Fibroblast of skin of back (primary cell): Measurements from ENCODE around the gene COL4A1.

Experiments used
- DNase-seq: peaks from one replicate; pipeline ENCODE4 v3.0.0-alpha.2; 2013

Gene COL4A1

DNA sequence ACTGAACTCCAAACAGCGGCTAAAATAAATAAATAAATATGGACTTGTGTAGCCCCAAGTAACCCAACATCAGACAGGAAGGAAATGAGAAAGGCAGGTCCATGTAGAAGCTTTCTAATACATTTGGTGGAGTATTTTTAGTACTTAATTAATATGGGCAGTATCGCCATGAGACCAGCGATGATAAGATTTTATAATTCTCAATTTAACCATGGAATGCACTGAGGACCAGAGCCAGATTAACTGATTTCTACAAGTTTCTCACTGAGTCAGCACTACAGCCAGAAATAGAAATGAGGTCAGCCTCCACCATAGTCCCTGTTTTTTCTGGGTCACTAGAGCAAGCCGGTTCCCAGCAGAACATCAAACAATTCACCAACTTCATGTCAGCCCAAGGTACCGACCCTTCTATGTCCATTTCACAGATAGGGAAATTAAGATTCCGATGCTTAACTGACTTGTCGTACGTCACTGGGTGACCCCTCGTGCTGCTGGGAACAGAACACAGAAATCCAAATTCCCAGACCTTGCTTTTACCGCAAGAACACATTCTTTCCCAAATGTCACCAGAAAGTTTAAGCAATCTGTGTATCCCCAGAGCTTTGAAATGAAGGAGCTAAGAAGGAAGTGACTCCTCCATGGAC is 90.4 kb downstream of the COL4A1 start:
- peak; percentile 75 for DNase-seq

DNA sequence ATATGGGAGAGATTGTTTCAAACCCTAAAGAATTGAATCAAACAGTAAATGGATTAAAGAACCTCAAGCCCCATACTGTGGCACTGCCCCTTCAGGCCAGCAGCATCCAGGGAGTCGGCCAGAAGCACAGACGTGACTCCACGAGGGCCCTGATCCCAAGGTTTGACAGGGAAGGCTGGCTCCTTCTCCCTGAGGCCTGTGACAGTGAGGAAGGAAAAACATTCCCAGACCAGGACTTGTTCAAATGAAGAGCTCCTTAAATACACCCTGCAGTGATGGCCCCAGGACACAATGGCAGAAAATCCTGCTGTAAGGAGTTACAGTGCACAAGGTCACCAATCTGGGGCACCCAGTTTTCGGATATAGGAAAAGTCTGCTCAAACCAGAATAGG is 91.0 kb downstream of the COL4A1 start:
- no peak for DNase-seq

DNA sequence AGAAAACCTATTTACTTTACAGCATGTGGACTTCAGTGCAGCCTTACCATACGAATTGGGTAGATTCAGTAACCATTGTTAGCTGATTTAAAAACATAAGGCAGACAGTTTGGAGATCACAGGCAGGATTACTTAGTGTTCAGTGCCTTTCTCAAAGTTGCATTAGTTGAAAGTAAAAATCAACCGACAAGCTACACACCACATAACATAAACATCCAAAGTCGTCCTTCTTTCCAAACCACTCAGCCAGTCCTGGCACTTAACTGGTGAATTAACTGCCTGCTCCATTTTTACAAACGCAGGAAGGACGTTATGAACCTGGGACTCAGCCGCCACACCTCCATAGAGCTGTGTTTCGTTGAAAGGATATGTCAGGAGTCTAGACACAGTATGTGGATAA is 91.4 kb downstream of the COL4A1 start:
- DNase-seq = no peak

DNA sequence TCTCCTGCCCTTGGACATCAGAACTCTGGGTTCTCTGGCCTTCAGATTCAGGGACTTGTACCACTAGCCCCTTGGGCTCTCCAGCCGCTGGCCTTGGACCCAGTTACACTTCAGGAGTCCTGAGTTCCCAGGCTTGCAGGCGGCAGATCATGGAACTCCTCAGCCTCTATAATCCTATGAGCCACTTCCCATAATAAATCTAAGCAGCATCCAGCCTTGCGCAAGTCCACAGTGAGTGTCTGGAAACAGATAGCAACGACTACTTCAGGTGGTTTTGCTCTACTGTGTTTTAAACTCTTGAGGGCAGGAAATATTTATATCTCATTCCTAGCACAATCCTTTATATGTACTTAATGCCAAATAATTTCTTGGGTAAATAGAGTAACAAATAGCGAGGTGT is 92.3 kb downstream of the COL4A1 start:
- DNase-seq = no peak

DNA sequence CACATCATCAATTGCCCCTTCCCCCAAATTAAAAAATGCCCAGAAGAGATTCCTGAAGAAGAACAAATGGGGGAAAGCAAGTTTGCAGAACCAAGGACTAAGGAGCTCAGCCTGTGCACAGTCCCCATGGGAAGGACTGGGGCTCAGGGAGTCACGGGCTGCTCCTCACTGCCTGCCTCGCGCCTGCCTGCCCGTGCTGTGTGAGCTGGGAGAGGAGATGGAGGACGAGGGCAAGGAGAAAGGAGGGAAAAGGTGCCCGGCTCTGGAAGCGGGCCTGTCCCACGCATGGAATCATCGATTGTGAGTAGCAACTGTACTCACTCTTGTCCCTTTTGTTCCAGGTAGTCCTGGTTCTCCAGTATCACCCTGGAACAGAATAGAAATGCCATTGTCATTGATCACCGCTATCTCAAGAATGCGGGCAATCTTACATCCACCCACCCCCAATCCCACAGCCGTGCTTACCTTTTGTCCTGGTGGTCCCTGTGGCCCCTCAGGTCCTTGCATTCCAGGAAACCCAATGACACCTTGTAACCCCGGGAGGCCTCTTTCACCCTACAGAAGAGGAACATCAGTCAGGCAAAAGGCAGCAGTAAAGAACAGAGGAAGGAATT is 93.4 kb downstream of the COL4A1 start:
- DNase-seq = no peak

DNA sequence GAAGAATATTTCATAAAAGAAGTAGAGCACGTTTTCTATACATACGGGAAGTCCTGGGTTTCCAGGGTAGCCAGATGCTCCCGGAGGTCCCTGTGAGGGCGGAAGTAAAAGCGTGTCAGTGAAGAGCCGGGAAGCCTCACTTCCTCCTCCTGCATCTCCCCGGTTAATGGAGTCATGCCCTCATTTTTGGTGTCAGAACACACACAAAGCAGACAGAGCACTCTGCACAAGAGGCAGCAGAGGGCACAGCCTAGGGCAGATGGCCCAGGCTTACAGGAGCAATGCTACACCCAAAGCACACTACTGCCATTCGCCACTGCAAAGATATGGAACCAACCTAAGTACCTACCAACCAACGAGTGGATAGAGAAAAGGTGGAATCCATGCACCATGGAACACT is 94.4 kb downstream of the COL4A1 start:
- no peak for DNase-seq

DNA sequence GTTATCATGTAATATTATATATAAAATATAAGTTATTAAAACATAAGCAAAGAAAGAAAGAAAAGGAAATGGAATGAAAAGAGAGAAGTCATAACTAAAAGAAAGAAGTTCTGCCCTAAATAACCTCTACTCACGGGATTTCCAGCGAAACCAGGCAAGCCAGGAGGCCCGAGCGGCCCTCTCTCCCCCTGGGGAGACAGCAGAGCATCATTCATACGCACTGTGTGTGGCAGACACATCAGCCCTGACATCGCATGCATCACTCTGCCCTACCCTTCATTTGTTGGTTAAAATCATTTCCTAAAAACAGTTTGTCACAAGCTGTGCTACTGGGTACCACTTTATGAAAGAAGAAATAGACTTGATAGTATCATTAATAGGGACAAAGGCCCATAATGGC is 95.2 kb downstream of the COL4A1 start:
- DNase-seq = no peak

DNA sequence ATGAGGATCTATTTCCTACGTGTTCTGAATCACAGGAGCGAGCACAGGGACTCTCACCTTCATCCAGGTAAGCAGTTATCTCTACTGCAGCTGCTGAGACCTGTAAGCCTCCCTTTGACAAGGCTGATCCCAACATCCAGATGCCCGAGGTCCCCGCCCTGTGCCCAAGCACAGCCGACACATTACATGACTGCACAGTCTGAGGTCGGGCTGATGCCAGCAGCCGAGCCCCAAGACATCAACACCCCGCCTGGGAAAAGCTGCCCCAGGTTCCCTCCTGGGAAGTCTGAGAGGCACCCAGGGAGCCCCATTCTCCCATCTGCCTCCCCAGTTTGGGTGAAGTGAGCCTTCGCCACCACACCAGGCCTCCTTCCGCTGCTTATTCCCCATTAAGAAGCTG is 95.9 kb downstream of the COL4A1 start:
- DNase-seq = no peak

DNA sequence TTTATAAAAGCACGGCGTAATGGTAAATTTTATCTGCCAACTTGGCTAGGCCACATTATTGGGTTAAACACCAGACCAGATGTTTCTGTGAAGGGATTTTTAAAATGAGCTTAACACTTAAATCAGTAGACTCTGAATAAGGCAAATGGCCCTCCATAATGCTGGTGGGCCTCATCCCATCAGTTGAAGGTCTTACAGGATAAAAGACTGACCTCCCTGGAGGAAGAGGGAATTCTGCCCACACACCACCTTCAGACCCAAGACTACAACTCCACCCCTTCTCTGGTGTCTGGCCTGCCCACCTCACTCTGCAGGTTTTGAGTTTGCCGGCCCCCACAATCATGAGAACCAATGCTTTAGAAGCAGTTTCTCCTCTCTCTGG is 96.4 kb downstream of the COL4A1 start:
- no peak for DNase-seq

DNA sequence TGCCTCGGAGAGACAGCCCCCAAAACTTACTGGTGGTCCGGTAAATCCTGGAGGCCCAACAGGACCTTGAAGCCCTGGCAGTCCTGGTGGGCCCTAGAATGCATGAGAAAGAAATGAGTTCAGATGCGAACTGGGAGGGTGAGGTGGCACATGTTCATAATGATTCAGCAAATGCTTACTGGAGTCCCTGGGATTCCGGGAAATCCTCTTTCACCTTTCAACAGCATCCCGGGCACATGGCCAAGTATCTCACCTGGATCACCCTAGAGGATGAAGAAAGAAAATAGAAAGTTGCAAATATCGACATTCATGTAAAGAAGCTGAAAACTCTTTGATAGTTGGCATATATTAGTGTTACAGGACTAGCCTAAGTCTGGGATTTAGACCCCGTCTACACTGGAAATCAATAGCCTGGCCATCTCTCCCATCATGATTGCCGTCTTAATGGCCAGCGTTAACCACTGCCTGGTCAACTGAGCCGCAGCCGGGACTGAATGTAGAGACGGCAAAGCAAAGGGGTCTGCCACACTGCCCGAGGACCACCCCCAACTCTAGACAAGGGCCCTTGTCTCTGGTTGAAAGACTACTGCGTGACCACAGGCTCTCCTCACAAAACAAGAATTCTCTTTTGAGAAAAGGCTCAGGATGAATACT is 96.9 kb downstream of the COL4A1 start:
- DNase-seq = no peak

DNA sequence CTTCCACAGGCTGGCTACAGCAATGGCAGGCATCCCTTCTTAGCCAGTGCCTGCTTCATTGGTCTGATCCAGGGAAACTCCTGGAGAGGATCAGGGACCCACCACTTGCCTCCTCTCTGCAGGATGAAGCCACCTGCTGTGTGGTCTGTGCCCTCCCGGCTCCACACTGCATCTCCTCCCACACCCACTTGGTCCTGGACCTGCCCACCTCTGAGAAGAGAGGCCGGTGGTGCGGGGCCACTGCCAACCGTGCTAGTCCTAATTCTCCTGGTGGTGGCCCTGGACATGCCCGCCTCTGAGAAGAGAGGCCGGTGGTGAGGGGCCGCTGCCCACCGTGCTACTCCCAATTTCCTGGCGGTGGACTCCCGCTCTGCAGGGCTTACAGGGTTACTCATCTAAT is 98.8 kb downstream of the COL4A1 start:
- no peak for DNase-seq

DNA sequence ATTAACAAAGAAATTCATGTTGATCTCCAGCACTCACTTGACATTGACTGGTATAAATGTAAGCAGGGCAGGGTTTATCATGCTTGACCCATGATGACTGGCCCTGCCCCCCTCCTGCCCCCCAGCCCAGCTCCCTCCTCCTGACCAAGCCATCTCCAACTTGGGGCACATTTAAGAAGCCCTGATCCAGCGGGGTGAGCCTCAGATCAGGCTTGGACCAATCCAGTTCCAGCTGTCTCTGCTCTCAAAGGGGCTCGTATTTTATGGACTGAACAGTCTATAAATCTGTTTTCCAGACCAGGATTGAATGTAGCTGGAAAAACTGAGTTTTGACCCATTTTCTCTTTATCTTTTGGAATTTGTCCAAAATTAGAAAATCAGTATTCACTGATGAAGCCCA is 100.0 kb downstream of the COL4A1 start:
- DNase-seq = no peak

DNA sequence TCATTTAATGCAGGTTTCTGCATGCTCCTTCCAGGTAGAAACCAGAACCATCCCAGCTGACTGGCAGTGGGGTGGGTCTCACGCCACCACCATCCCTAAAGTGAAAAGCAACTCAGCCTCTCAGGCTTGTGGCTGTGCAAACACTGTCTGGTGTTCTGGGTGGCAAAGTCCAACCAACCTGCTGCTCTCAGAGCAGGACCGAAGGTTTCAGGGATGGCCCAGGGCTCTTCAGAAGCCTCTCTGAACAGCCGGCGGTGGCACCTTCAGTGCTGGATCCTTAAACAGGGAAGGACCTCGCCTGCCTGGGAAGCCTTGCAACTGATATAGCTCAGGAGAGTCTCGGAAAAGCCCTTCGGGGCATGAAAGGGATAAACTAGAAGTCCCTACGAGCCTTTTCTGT is 100.8 kb downstream of the COL4A1 start:
- no peak for DNase-seq

DNA sequence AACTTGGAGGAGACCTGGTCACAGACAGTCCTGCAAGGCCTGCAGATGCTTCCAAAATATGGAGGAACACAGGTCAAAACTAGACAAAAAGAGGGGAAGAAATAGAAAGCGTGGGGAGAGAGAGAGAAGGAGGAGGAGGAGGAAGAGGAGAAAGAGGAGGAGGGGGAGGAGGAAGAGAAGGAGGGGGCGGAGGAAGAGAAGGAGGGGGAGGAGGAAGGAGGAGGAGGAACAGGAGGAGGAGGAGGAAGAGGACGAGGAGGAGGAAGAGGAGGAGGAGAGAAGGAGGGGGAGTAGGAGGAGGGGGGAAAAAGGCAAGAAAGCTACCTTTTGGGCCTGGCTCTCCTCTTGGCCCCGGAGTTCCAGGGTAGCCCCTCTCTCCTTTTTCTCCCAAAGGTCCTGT is 105.8 kb downstream of the COL4A1 start:
- no peak for DNase-seq

DNA sequence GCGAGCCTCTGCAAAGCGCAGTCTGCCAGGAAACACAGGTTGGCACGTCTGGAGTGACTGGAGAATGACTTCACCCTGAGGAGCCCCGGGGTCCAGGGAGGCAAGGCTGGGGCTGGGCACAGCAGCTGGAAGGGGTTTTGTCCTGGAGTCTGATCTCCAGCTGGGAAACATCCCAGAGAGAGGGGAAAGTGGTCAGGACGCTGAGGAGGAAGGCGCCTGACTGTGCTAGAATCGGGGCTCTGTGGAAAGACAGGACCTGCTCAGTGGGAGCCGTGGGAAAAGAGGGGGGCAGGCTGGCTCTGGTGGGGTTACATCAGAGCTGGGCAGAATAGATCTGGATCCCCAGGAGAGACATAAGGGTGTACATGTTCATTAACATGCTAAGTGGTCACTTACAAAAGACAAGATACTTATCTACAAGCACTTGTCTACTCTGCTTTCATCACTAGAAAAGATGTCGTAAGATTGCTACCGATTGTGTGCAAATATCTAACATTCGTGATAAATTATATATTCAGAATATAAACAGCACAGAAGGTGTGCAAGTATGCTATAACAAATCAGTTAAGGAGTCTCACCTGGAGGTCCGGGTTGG is 106.6 kb downstream of the COL4A1 start:
- DNase-seq = no peak

DNA sequence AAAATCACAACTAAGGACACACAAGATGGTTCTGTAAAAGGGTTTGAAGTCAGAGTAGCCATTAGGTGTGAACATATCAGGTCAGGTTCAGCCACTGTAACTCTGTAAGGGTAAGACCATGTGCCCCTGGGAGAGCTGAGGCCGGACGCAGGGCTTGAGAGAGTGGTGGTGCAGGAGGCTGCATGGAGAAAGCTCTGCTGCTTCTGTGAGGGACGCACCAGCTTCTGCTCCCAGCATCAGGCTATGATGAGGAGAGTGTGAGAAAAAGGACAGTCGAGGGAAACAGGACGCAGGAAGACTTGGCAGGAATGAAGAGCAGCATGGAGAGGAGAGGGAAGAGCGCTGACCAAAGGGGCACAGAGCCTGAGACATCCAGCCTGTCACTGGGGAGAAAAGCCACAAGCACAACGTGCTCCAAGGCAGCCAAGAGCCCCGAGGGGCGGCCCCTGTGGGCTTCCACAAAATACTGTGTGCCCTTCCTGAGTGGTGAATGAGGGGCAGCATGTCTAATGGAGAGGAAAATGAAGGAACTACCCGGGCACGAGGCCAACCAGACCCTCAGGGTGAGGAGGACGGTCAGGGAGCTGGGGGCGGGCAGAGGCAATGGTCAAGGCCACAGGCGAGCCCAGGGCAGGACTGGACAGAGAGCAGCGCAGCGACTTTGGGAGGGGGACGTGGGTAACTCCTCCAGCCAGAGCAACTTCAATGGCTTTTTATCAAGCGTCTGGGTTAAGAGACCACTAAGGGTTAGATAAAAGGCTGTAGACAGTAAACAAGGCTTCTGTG is 107.7 kb downstream of the COL4A1 start:
- no peak for DNase-seq

DNA sequence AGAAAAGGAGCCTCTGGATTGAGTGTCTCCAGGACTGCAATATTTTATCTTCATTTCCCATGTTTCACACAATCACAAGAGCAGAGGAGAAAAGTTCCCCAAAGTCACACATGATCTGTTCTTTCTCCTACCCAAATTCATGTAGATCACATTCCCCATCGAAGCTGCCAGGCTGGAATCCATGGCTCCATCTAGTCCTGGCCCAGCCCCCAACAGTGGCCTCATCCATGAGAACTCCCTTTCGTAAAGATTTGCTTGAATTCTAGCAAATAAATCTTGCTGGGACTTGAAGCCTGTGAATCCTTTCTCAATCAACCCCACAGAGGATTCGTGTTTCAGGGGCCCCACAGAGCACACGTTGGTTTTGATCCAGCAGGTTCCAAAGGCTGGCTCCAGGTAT is 109.5 kb downstream of the COL4A1 start:
- DNase-seq = no peak

DNA sequence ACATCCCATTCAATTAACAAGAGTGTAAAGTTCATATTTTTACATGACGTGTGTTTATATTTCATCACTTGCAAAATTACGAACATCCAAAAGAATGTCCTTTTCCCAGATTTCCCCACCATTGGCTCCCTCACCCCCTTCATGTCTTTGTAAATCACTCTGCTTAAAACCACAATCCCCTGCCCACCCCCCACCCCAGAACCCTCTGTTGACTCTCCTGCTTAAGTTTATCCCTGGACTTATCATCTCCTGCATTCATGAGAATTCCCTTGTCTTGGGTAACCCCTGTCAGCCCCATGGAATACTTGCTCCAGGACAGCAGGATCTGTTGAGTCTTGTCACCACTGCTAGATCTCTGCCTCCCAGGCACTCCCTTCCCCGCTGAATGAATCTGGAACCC is 109.9 kb downstream of the COL4A1 start:
- DNase-seq = peak; percentile 36

DNA sequence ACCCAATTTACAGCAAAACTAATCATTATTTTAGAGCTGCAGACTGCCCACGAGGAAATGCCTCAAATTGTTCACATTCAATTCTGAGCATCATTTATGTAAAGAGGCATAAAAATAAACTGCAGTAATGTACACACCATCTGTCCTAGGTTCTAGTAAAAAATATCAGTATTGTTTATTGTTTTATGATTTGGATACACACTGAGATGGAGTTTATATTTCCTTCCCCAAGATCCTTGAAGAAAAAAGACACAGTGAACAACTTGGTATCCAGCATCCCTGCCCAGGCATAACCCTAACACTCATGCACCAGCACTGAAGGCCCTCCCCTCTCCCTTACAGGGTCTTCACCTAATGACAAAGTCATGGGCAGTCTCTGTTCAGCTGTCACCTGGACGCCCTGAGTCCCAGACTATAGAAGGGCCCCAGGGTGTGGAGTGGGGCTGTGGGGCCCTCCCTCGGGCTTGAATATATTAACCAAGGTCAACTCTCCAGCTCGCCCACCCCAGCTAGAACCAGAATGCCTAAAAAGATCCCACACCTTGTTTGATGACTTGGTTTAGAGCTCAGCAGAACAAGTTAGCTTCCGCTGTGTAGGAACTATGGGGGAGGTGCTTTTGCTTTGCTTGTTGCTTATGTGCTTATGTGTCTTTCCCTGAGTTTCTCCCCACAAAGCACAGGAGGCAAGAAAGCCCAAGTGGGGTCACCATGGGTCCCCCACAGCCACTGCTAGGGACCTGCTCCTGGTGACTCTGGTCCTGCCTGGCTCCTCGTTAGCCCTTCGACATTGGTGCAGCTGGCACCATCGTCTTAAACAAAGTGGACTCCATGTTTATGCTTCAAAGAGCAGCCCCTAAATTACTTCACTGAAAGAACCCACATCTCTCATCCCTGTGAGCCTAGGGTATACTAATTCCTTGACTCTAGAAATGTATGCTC is 111.1 kb downstream of the COL4A1 start:
- DNase-seq = no peak

DNA sequence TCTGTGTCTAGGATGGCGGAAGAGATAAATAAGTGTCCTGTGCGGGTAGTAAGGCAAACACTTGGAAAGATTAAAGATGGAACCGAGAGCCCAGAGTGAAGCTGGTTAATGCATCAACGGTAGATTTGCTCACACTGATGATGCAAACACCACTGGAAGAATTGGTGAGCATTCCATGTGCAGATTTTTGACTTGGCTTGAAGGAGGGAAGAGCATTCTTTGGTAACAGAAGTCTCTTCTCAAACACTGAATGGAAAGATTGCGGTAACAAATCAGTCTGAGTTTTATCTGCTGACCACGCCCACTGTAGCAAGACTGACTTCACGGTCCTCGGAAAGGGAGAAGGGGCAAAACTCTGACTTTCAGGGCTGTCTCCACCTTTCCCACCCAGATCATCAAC is 112.5 kb downstream of the COL4A1 start:
- DNase-seq = no peak

DNA sequence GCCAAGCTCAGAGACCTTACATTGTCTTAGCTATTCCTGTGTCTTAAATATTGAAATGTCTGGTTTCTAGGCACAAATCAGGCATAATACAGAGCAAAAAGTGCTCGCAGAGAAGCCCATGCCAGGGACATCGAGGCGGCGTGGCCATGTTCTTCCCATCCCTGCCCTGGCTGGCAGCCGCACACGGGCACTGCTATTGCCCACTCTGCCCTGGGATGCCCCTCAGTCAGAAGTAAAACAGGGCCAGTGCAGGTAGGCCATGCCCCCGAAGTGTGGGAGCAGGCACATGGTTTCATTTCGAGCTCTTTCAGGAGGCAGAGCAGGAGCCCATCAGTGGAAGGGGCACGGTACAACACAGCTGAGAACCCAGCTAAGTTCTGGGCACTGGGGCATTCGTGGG is 113.5 kb downstream of the COL4A1 start:
- no peak for DNase-seq

DNA sequence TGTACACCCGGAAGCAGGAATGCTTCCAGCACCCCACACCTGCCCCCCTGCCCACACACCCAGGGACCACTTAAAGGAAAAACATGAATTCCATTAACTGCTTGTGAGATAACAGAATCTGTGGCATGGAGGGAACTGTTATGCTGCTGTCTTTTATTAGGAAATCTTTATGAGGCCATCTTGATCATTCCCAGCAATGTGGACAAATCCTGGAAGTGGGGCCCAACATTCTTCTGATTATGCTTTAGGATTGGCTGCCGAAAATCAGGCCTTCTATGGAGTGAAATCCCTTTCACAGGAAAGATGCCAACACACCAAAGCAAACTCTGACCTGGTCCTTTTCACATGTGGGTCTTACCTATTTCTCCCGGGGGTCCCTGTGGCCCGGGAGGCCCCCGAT is 114.5 kb downstream of the COL4A1 start:
- no peak for DNase-seq
